ENCODE results near the gene PPARA. TPM values are rescaled to one million over a fixed set of nuclear protein-coding genes. Genes with fewer than 3 reads are reported as not detected.

PPARA gene
- total RNA-seq, 1 donor from 2014 or later, result 8.4 TPM

DNA sequence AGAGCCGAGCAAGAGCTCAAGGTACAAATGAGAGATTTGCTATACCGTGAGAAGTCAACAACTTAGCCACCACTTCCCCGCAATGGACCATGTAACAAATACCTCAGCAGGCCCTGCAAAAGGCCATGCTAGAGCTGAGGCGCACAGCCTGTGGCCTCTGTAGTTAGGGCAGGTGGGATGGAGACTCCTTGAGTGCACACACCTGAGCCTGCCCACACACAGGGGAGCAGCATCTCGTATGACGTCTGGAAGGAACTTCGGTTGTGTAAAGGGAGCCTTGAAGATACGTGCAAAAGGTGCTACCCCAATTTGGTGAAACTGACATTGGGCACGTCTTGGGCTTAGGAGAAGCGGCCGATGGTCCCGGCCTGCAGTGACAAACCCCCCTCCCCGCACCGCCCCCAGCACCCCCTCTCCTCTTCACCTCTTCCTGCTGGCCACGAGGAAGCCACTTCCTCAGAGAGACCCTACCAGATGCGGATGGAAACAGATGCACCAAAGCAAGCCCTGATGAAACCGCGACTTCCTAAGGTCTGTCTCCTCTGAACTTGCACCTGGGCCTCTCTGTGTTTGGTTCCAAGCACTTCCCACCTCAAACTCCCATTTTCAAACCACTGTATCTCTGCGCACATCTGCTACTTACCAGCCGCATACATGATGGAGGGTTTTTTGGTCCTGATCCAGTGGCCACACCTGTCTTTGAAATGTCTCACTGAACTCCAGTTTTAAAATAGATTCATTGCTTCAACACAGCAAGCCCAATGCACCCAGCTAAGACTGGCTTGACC, 89.1 kb downstream of the PPARA start:
- Mint-ChIP-seq H3K36me3 (ENCODE audit: low read depth, unreplicated experiment) (peaks cover 13% of the 10 kb centered on the region), H3K9me3 (ENCODE audit: unreplicated experiment) (no peaks in the 10 kb centered on the region), H3K27ac (ENCODE audit: unreplicated experiment) (peak overlapping the region; percentile 14), H3K4me1 (ENCODE audit: low read depth, unreplicated experiment) (no peaks in the 10 kb centered on the region), H3K27me3 (ENCODE audit: low read depth, unreplicated experiment) (peaks cover 6% of the 10 kb centered on the region), H3K4me3 (ENCODE audit: unreplicated experiment) (no peak overlapping the region)
- Histone ChIP-seq H3K27me3 (ENCODE audit: insufficient read depth, low read length) (no peaks in the 10 kb centered on the region), H2AFZ (ENCODE audit: low read depth, low read length) (no peak overlapping the region), H3K4me1 (ENCODE audit: insufficient read depth, low read length) (no peaks in the 10 kb centered on the region), H3K9me3 (ENCODE audit: insufficient read depth, low read depth, low read length) (no peaks in the 10 kb centered on the region), H3K4me2 (ENCODE audit: low read length) (no peak overlapping the region), H3K9ac (ENCODE audit: low read length) (no peak overlapping the region), H3K36me3 (ENCODE audit: insufficient read depth, low read length) (peaks cover 7% of the 10 kb centered on the region), H3K4me3 (ENCODE audit: insufficient read depth, low read depth, low read length) (no peak overlapping the region), H4K20me1 (ENCODE audit: insufficient read depth, low read length) (no peaks in the 10 kb centered on the region), H3K79me2 (ENCODE audit: insufficient read depth, low read length) (no peaks in the 10 kb centered on the region), H3K27ac (ENCODE audit: low read depth, low read length) (no peak overlapping the region)
- TF ChIP-seq, protein P1, sequence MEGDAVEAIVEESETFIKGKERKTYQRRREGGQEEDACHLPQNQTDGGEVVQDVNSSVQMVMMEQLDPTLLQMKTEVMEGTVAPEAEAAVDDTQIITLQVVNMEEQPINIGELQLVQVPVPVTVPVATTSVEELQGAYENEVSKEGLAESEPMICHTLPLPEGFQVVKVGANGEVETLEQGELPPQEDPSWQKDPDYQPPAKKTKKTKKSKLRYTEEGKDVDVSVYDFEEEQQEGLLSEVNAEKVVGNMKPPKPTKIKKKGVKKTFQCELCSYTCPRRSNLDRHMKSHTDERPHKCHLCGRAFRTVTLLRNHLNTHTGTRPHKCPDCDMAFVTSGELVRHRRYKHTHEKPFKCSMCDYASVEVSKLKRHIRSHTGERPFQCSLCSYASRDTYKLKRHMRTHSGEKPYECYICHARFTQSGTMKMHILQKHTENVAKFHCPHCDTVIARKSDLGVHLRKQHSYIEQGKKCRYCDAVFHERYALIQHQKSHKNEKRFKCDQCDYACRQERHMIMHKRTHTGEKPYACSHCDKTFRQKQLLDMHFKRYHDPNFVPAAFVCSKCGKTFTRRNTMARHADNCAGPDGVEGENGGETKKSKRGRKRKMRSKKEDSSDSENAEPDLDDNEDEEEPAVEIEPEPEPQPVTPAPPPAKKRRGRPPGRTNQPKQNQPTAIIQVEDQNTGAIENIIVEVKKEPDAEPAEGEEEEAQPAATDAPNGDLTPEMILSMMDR (IDR thresholded peaks at IDR 0.05; ENCODE audit: insufficient read depth, low read depth, low read length), result no peak
- no peak for TF ChIP-seq EZH2 (IDR thresholded peaks at IDR 0.05; ENCODE audit: insufficient read depth, low read length)
- FAIRE-seq (no peak), DNase-seq (ENCODE audit: low read depth) (no peak)

DNA sequence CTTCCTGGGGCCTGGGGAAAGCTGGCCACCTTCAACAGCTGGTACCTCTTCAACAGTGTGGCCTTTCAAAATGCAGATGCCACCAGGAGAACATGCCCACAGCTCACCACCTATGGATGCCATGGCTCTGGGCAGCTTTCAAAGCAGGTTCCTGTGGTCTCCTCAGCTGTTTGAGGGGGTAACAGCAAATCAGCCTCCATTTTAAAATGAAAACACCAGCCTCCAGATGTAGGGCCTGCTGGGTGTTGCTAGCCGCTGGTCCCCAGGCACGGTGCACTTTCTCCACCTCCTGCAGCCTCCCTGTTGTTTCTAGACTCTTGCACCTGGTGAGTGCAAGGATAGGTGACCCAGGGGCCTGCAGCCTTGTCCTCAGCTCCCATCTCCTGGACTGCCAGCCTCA, 89.7 kb downstream of the PPARA start:
- DNase-seq (ENCODE audit: low read depth), result no peak
- peaks cover 6% of the 10 kb centered on the region for H3K27me3 Mint-ChIP-seq (ENCODE audit: low read depth, unreplicated experiment)
- no peak for TF ChIP-seq EZH2 (IDR thresholded peaks at IDR 0.05; ENCODE audit: insufficient read depth, low read length)
- TF ChIP-seq, protein P1 (IDR thresholded peaks at IDR 0.05; ENCODE audit: insufficient read depth, low read depth, low read length), result no peak
- no peak for FAIRE-seq
- H3K36me3 Mint-ChIP-seq (ENCODE audit: low read depth, unreplicated experiment), result peaks cover 13% of the 10 kb centered on the region
- no peak overlapping the region for H3K9ac ChIP-seq (ENCODE audit: low read length)
- no peak overlapping the region for H3K4me3 ChIP-seq (ENCODE audit: insufficient read depth, low read depth, low read length)
- no peaks in the 10 kb centered on the region for H3K9me3 ChIP-seq (ENCODE audit: insufficient read depth, low read depth, low read length)
- no peak overlapping the region for H2AFZ ChIP-seq (ENCODE audit: low read depth, low read length)
- H3K36me3 ChIP-seq (ENCODE audit: insufficient read depth, low read length), result peaks cover 7% of the 10 kb centered on the region
- H4K20me1 ChIP-seq (ENCODE audit: insufficient read depth, low read length), result no peaks in the 10 kb centered on the region
- no peaks in the 10 kb centered on the region for H3K27me3 ChIP-seq (ENCODE audit: insufficient read depth, low read length)
- no peak overlapping the region for H3K4me3 Mint-ChIP-seq (ENCODE audit: unreplicated experiment)
- no peaks in the 10 kb centered on the region for H3K4me1 Mint-ChIP-seq (ENCODE audit: low read depth, unreplicated experiment)
- H3K4me2 ChIP-seq (ENCODE audit: low read length), result no peak overlapping the region
- no peak overlapping the region for H3K27ac ChIP-seq (ENCODE audit: low read depth, low read length)
- no peak overlapping the region for H3K27ac Mint-ChIP-seq (ENCODE audit: unreplicated experiment)
- no peaks in the 10 kb centered on the region for H3K9me3 Mint-ChIP-seq (ENCODE audit: unreplicated experiment)
- H3K4me1 ChIP-seq (ENCODE audit: insufficient read depth, low read length), result no peaks in the 10 kb centered on the region
- H3K79me2 ChIP-seq (ENCODE audit: insufficient read depth, low read length), result no peaks in the 10 kb centered on the region

DNA sequence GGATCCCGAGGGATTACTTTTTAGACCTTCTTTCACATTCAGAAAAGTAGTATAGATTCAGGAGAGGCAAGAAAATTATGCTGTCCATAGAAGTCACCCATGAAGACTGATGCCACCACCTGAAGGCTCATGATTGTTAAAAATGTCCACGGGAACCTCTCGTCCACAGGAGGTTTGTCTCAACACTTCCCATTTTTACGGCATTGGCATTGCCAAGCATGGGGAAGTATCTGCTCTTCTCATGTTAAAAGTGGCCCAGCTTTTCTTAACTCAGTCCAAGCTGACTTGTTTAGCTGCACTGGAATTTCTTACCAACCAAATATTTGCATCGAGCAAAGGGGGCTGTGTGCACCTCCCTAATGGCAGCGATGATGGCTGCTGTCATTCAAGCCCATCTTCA, 90.2 kb downstream of the PPARA start:
- no peak for TF ChIP-seq EZH2 (IDR thresholded peaks at IDR 0.05; ENCODE audit: insufficient read depth, low read length)
- TF ChIP-seq, protein P1 (IDR thresholded peaks at IDR 0.05; ENCODE audit: insufficient read depth, low read depth, low read length), result no peak
- Histone ChIP-seq H3K9me3 (ENCODE audit: insufficient read depth, low read depth, low read length) (no peaks in the 10 kb centered on the region), H3K36me3 (ENCODE audit: insufficient read depth, low read length) (peaks cover 7% of the 10 kb centered on the region), H3K4me3 (ENCODE audit: insufficient read depth, low read depth, low read length) (no peak overlapping the region), H3K9ac (ENCODE audit: low read length) (no peak overlapping the region), H3K4me1 (ENCODE audit: insufficient read depth, low read length) (no peaks in the 10 kb centered on the region), H3K79me2 (ENCODE audit: insufficient read depth, low read length) (no peaks in the 10 kb centered on the region), H4K20me1 (ENCODE audit: insufficient read depth, low read length) (no peaks in the 10 kb centered on the region), H3K4me2 (ENCODE audit: low read length) (no peak overlapping the region), H3K27me3 (ENCODE audit: insufficient read depth, low read length) (no peaks in the 10 kb centered on the region), H2AFZ (ENCODE audit: low read depth, low read length) (no peak overlapping the region), H3K27ac (ENCODE audit: low read depth, low read length) (no peak overlapping the region)
- FAIRE-seq (no peak), DNase-seq (ENCODE audit: low read depth) (no peak)
- Mint-ChIP-seq H3K27me3 (ENCODE audit: low read depth, unreplicated experiment) (peaks cover 6% of the 10 kb centered on the region), H3K4me1 (ENCODE audit: low read depth, unreplicated experiment) (no peaks in the 10 kb centered on the region), H3K27ac (ENCODE audit: unreplicated experiment) (no peak overlapping the region), H3K4me3 (ENCODE audit: unreplicated experiment) (no peak overlapping the region), H3K9me3 (ENCODE audit: unreplicated experiment) (no peaks in the 10 kb centered on the region), H3K36me3 (ENCODE audit: low read depth, unreplicated experiment) (peaks cover 13% of the 10 kb centered on the region)

All from astrocyte (in vitro differentiated cells and primary cell).